ENCODE measurements around the gene DHODH. TPM values are rescaled to one million over a fixed set of nuclear protein-coding genes. Genes with fewer than 3 reads are reported as not detected.

The DHODH gene
- total and polyA plus RNA-seq, 2 donors (not counting 3 experiments of a cell fraction or from before 2014, with no cell fraction given): 5.8 to 9.2 TPM

DNA sequence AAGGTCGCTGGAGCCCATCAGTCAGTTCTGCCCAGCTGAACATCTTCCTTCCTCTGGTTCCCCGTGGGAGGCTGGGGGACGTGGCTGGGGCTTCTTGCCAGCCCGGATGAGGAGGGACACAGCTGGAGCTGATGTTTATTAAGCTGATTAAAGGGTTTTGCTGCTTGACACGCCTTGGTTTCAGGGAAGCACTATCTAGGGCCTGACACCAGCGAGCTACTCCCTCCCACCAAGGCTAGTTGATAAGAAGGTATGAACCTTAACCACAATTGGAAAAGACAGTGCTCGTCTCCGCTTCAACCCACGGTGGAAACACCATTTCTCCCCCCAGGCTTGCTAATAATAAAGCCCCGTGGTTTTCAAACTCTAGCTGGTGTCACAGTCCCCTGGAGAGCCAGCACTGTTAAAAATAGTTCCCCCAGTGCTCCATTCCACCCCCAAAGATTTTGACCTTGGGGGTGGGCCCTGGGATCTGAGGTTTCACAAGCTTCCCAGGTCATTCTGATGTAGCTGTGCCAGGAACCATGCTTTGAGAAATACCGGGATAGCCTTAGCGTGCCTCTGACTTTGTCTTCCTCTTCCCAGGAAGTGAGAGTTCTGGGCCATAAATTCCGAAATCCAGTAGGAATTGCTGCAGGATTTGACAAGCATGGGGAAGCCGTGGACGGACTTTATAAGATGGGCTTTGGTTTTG, 5.5 kb downstream of the DHODH start:
- TF ChIP-seq POLR2A (IDR thresholded peaks at IDR 0.05; ENCODE audit: low read depth, low read length) (no peak), POLR2AphosphoS5 (IDR thresholded peaks at IDR 0.05; ENCODE audit: insufficient read depth, low read depth, low read length) (no peak), GATA2 (IDR thresholded peaks at IDR 0.05; ENCODE audit: insufficient read depth, insufficient read length, low read depth, low read length) (no peak), EZH2 (IDR thresholded peaks at IDR 0.05; ENCODE audit: borderline replicate concordance, low read depth, low read length, severe bottlenecking) (no peak), MYC (IDR thresholded peaks at IDR 0.05; ENCODE audit: low read depth, low read length) (no peak), JUN (IDR thresholded peaks at IDR 0.05; ENCODE audit: borderline replicate concordance, insufficient read depth, insufficient read length, low read depth) (no peak), FOS (IDR thresholded peaks at IDR 0.05; ENCODE audit: borderline replicate concordance, insufficient read depth, low read length) (no peak)
- TF ChIP-seq, protein P1, sequence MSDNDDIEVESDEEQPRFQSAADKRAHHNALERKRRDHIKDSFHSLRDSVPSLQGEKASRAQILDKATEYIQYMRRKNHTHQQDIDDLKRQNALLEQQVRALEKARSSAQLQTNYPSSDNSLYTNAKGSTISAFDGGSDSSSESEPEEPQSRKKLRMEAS (IDR thresholded peaks at IDR 0.05; ENCODE audit: insufficient read depth, insufficient read length): no peak
- TF ChIP-seq, protein P2, sequence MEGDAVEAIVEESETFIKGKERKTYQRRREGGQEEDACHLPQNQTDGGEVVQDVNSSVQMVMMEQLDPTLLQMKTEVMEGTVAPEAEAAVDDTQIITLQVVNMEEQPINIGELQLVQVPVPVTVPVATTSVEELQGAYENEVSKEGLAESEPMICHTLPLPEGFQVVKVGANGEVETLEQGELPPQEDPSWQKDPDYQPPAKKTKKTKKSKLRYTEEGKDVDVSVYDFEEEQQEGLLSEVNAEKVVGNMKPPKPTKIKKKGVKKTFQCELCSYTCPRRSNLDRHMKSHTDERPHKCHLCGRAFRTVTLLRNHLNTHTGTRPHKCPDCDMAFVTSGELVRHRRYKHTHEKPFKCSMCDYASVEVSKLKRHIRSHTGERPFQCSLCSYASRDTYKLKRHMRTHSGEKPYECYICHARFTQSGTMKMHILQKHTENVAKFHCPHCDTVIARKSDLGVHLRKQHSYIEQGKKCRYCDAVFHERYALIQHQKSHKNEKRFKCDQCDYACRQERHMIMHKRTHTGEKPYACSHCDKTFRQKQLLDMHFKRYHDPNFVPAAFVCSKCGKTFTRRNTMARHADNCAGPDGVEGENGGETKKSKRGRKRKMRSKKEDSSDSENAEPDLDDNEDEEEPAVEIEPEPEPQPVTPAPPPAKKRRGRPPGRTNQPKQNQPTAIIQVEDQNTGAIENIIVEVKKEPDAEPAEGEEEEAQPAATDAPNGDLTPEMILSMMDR (IDR thresholded peaks at IDR 0.05; ENCODE audit: extremely low read depth in 1 of 2, insufficient read depth in 1 of 2, low read depth in 1 of 2, low read length in 2 of 2): no peak
- H3K4me1 ChIP-seq (ENCODE audit: control insufficient read depth, extremely low read depth, insufficient read depth, low read length): no peaks in the 10 kb centered on the region
- no peak overlapping the region for H3K4me2 ChIP-seq (ENCODE audit: insufficient read depth, low read length)
- no peak overlapping the region for H3K27ac ChIP-seq (ENCODE audit: insufficient read depth, low read depth, low read length)
- H3K36me3 ChIP-seq (ENCODE audit: control insufficient read depth in 2 of 2, extremely low read depth in 1 of 2, insufficient read depth in 2 of 2, low read length in 2 of 2): no peaks in the 10 kb centered on the region
- H3K9ac ChIP-seq (replicated peaks; ENCODE audit: extremely low read depth, insufficient read depth, low read length): no peak overlapping the region
- dilution Hi-C loops (cut with MboI; ENCODE audit: extremely low pct_ligation_motif_present, low sequenced_read_pairs): no loop called here
- no peaks in the 10 kb centered on the region for H3K27me3 ChIP-seq (ENCODE audit: control insufficient read depth in 2 of 2, insufficient read depth in 2 of 2, low read length in 2 of 2)
- BruUV-seq (replicated peaks): no TSS peak
- intact Hi-C loops (cut with micrococcal nuclease): no loop called here
- no peaks in the 10 kb centered on the region for H4K20me1 ChIP-seq (replicated peaks; ENCODE audit: control insufficient read depth, extremely low read depth, insufficient read depth, low read length)
- H2AFZ ChIP-seq (ENCODE audit: low read depth, low read length): no peak overlapping the region
- ChIA-PET POLR2A (interaction anchor here (0.6 kb wide), 1 partner anchor 480 kb away, joined by 8 read pairs; no protein-coding TSS in a partner anchor), CTCF (no interaction called here)
- H3K9me1 ChIP-seq (replicated peaks; ENCODE audit: control insufficient read depth, extremely low read depth, insufficient read depth, low read length): no peaks in the 10 kb centered on the region
- no peaks in the 10 kb centered on the region for H3K79me2 ChIP-seq (ENCODE audit: control insufficient read depth, insufficient read depth, low read length)
- no peak overlapping the region for H3K4me3 ChIP-seq (replicated peaks in 1 of 3; ENCODE audit: insufficient read depth in 1 of 3, low read depth in 1 of 3, low read length in 3 of 3)
- H3K9me3 ChIP-seq (replicated peaks; ENCODE audit: control insufficient read depth, insufficient read depth, low read length): no peaks in the 10 kb centered on the region
- no peak for DNase-seq (ENCODE audit: low read depth, low spot score)
- no peak for FAIRE-seq
